GM12801 (cell line): ENCODE measurements around the gene BICD2.

Experiments
- CTCF ChIP-seq: IDR thresholded peaks from one replicate; pipeline ENCODE4 v1.5.1; 2011; ENCODE audit warnings: control low read depth; ENCODE audit not compliant: insufficient read length; ENCODE audit errors: extremely low read depth

BICD2 gene

GRCh38 chr9:92760494-92760893 is 4.1 kb downstream of the BICD2 start:
- no peak for TF ChIP-seq CTCF

GRCh38 chr9:92760070-92760469 is 4.6 kb downstream of the BICD2 start:
- no peak for TF ChIP-seq CTCF

- no peak for TF ChIP-seq CTCF
These were observed 5.2 kb downstream of the BICD2 start for GRCh38 chr9:92759446-92759845.

- no peak for TF ChIP-seq CTCF
These were observed 7.8 kb downstream of the BICD2 start for GRCh38 chr9:92756792-92757191.

- no peak for TF ChIP-seq CTCF
These were observed 10.4 kb downstream of the BICD2 start for GRCh38 chr9:92754091-92754745.

GRCh38 chr9:92752812-92753404 is 11.7 kb downstream of the BICD2 start:
- TF ChIP-seq CTCF = no peak

- no peak for TF ChIP-seq CTCF
These were observed 14.7 kb downstream of the BICD2 start for GRCh38 chr9:92749934-92750315.
